DMS53 (cell line): ENCODE data around the gene SPACDR.

Experiments
- DNase-seq: peaks from one replicate; lab custom pipeline; 2025; lab: John Stamatoyannopoulos, UW

The SPACDR gene

GRCh38 chr7:100411101-100411500 lies 53.0 kb downstream of the SPACDR start:
- DNase-seq, result no peak

- DNase-seq, result peak; percentile 89
Measured at GRCh38 chr7:100407285-100408180, 56.5 kb downstream of the SPACDR start.

GRCh38 chr7:100406767-100407166 lies 57.3 kb downstream of the SPACDR start:
- peak; percentile 75 for DNase-seq
